Ishikawa (cell line): ENCODE results near the gene DHRS7B.
A peak's percentile ranks its signal among the peaks of the same experiment; 100 is the strongest.

Experiments
- CEBPB ChIP-seq: IDR thresholded peaks from 2 replicates; pipeline ENCODE4 v1.6.1; 2012
- CREB1 ChIP-seq: IDR thresholded peaks from 2 replicates; pipeline ENCODE4 v1.6.1; 2012; ENCODE audit warnings: low read depth
- EGR1 ChIP-seq: IDR thresholded peaks from 2 replicates; pipeline ENCODE4 v1.6.1; 2012
- EP300 ChIP-seq: IDR thresholded peaks from 2 replicates; pipeline ENCODE4 v1.6.1; 2012; ENCODE audit warnings: borderline replicate concordance
- FOXM1 ChIP-seq: IDR thresholded peaks from 2 replicates; pipeline ENCODE4 v1.6.1; 2012; ENCODE audit warnings: low read depth, borderline replicate concordance
- NFIC ChIP-seq: IDR thresholded peaks from 2 replicates; pipeline ENCODE4 v1.6.1; 2012
- RAD21 ChIP-seq: IDR thresholded peaks from 2 replicates; pipeline ENCODE4 v1.6.1; 2012; ENCODE audit warnings: low read depth
- TAF1 ChIP-seq: IDR thresholded peaks from 2 replicates; pipeline ENCODE4 v1.6.1; 2012; ENCODE audit warnings: low read depth, mild to moderate bottlenecking
- TCF12 ChIP-seq: IDR thresholded peaks from 2 replicates; pipeline ENCODE4 v1.6.1; 2012; ENCODE audit warnings: low read depth
- TEAD4 ChIP-seq: IDR thresholded peaks from 2 replicates; pipeline ENCODE4 v1.6.1; 2012
- YY1 ChIP-seq: IDR thresholded peaks from 2 replicates; pipeline ENCODE4 v1.6.1; 2012; ENCODE audit warnings: low read depth
- ZBTB7A ChIP-seq: IDR thresholded peaks from 2 replicates; pipeline ENCODE4 v1.6.1; 2012; ENCODE audit warnings: low read depth
- TF ChIP-seq, protein P1 (sequence below): IDR thresholded peaks from 2 replicates; pipeline ENCODE4 v1.6.1; 2012
- TF ChIP-seq, protein P2 (sequence below): IDR thresholded peaks from 2 replicates; pipeline ENCODE4 v1.6.1; 2012; ENCODE audit warnings: low read depth, mild to moderate bottlenecking
- TF ChIP-seq, protein P3 (sequence below): IDR thresholded peaks from 2 replicates; pipeline ENCODE4 v1.6.1; 2012

The DHRS7B gene

DNA sequence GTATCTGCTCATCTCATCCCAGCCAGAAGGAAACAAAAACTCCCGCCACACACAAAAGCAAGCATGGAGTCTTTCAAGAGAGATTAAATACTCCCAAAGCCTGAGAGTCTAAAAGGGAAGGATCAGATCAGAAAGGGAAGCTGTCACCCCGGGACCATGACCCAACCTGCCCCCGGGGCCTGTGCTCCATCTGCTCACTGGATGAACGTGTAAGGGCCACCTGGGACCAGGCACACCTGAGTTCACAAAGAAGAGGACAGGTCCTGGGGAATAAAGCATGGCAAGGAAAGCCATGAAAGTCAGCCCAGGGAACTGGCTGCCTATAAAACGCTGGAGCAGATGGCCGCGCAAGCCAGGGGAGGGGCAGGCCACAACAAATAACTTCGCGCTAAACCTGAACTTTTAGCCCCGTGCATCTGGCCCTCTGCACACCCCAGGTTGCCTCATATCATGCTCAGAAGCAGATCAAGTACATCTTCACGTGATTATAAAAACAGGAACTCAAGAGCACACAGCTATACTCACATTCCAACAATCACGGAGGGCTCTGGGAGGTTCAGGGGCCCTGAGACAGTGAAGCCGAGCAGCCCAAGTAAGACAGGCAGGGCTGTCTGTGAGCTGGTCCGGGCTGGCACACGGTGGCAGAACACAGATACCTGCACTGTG, 83.8 kb downstream of the DHRS7B start:
- no peak for TF ChIP-seq TEAD4
- TF ChIP-seq TAF1 = no peak
- no peak for TF ChIP-seq ZBTB7A
- TF ChIP-seq, protein P1, sequence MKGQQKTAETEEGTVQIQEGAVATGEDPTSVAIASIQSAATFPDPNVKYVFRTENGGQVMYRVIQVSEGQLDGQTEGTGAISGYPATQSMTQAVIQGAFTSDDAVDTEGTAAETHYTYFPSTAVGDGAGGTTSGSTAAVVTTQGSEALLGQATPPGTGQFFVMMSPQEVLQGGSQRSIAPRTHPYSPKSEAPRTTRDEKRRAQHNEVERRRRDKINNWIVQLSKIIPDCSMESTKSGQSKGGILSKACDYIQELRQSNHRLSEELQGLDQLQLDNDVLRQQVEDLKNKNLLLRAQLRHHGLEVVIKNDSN = no peak
- no peak for TF ChIP-seq RAD21
- TF ChIP-seq, protein P2, sequence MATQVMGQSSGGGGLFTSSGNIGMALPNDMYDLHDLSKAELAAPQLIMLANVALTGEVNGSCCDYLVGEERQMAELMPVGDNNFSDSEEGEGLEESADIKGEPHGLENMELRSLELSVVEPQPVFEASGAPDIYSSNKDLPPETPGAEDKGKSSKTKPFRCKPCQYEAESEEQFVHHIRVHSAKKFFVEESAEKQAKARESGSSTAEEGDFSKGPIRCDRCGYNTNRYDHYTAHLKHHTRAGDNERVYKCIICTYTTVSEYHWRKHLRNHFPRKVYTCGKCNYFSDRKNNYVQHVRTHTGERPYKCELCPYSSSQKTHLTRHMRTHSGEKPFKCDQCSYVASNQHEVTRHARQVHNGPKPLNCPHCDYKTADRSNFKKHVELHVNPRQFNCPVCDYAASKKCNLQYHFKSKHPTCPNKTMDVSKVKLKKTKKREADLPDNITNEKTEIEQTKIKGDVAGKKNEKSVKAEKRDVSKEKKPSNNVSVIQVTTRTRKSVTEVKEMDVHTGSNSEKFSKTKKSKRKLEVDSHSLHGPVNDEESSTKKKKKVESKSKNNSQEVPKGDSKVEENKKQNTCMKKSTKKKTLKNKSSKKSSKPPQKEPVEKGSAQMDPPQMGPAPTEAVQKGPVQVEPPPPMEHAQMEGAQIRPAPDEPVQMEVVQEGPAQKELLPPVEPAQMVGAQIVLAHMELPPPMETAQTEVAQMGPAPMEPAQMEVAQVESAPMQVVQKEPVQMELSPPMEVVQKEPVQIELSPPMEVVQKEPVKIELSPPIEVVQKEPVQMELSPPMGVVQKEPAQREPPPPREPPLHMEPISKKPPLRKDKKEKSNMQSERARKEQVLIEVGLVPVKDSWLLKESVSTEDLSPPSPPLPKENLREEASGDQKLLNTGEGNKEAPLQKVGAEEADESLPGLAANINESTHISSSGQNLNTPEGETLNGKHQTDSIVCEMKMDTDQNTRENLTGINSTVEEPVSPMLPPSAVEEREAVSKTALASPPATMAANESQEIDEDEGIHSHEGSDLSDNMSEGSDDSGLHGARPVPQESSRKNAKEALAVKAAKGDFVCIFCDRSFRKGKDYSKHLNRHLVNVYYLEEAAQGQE = no peak
- no peak for TF ChIP-seq FOXM1
- no peak for TF ChIP-seq NFIC
- TF ChIP-seq EGR1 = no peak
- no peak for TF ChIP-seq EP300
- TF ChIP-seq CREB1 = no peak
- no peak for TF ChIP-seq TCF12
- TF ChIP-seq CEBPB = no peak
- no peak for TF ChIP-seq YY1
- TF ChIP-seq, protein P3, sequence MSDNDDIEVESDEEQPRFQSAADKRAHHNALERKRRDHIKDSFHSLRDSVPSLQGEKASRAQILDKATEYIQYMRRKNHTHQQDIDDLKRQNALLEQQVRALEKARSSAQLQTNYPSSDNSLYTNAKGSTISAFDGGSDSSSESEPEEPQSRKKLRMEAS = no peak

DNA sequence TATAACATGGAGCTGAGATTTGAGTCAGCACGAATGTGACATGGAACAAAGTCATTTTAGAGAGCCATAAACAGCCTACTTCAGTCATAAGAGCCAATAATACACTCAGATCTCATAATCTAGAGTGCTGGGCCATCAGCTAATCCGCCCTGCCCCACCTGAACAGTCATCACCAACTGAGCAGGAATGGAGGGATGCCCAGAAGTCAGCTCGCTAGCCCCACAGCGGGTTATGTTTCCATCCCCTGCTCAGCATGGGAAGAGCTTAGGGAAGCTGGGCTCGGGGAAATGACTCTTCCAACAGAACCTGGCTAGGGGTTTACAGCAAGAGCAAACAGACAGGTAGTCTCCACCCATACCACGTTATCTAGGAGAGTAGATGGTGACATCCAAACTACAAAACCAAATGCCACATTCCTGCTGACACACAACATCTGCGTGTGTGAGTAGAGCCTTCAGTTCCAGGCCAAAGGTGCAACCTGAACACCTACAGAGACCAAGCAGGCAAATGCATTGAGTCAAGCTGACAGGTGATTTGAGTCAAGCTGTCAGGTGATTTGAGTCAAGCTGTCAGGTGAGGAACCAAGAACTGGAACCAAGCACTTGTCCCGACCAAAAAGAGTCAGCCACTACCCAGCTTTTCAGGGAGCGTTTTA, 85.2 kb downstream of the DHRS7B start:
- TF ChIP-seq TEAD4 = no peak
- no peak for TF ChIP-seq TCF12
- TF ChIP-seq, protein P3 = no peak

DNA sequence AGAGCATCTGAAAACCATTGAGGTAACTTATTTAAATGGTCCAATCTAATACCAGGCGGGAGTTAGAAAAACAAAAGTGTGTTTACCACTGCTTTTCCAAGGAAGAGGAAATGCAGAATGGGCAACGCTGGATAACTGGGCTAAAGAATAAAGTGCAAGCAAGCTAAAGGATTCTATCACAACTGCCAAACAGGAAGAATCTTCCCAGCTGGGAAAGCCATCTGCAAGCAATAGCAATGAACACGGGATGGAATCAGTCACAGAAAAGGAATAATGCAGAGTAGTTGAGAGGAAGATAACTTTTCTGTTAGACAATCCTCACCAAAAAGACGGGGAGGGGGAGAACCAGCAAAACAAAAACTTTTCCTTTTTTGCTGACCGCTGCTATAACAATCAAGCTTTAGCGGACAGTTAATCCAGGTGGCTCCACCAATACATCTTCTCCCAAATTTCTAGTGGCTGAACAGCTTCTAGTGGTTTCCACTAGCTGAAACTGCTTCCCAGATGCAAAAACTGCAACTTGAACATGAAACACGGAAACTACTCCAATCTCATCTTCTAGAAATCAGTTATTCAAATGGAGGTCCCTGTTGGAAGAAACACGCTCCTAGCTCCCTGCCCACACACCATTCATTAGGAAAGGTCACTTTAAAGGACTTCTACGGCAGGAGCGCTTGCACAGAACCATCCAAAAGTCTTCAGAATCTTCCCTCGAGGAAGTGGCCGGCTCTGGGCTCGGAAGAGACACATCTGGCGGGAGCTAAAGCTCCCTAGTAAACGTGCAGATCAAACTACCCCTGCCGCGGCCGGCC, 86.3 kb downstream of the DHRS7B start:
- TF ChIP-seq CEBPB = no peak
- no peak for TF ChIP-seq FOXM1
- TF ChIP-seq EGR1 = no peak
- no peak for TF ChIP-seq TEAD4

DNA sequence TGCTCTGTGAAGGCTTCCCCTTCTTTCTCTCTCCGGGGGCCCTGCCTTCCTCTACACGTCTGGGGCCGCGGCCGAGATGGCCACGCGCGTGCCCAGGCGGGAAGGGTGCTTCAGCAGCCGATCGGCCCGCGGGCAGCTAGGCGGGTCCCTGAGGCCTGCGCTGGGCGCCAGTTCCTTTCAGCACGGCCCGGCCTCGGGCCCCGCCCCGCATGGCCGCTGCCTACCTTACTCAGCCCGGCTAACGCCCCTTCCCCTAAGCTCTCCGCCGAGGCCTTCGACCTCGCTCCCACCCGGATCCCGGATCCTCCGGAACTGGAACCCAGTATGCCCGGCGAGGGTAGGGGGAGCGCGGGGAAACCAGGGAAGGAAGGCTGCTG, 86.9 kb downstream of the DHRS7B start:
- TF ChIP-seq NFIC (no peak), YY1 (no peak)

DNA sequence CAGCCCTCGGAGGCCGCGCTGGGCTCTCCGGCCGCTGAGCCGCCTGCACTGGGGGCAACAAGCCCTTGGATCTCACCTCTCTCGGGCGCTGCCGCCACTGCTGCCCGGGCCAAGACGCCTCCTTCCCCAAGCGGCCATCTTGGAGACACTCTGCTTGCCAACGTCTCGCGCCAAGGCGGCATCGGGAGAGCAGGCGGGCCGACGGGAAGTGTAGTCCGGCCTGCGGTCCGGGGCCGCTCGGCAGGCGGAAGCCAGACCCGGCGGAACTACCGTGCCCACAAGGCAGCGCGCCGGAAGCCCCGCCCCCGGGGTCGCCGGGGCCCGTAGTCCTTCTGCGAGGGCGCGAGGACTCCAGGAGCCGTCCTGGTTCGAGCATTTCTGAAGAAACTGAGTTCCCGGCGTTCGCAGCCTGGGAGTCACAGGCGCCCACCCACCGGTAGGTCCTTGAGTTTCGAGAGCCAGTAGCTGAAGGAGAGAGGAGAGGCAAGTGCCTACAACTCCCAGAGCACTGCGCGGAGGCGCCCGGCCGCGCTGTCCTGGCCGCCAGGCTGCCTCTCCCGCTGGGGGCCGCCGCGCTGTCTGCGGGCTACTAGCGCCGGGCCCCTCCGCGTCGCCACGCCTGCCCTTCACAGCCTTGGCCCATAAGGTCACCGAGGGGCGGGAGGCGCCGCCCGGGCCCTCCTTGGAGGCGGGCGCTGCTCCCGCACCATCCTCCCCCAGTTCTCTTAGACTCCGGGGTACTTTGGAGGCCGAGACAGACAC, 87.4 kb downstream of the DHRS7B start, which contains the start of gene TMEM11:
Gene TMEM11 (minus strand): TSS at position 147 of the 762 bp plus-strand sequence. CDS start 9 bp downstream, at position 138.
- TF ChIP-seq EP300 (no peak), NFIC (peak; percentile 67), TCF12 (peak; percentile 73), TAF1 (peak; percentile 99), EGR1 (0 out of 2 replicates have a peak, but pooled peaks have one; percentile 30), CREB1 (peak; percentile 52; the same call in 1 of the 2 replicates), YY1 (peak; percentile 99)
- TF ChIP-seq, protein P2 = no peak
